Peyer's patch (tissue), 4 donors: Measurements from ENCODE around the gene AHI1. TPM values are rescaled to one million over a fixed set of nuclear protein-coding genes. Genes with fewer than 3 reads are reported as not detected.

Experiments
- DNase-seq, 3 donors: peaks; one replicate each; pipeline ENCODE4 v3.0.0-alpha.2; 2017 to 2019
- H3K27ac ChIP-seq, 4 donors: fragments of 200-600 bp; sonication (generic); one replicate each; pipeline ENCODE4 v1.5.1; 2016 to 2019
- H3K27me3 ChIP-seq, 2 donors: fragments of 200-600 bp; sonication (generic); one replicate each; pipeline ENCODE4 v1.5.1; 2019
- H3K36me3 ChIP-seq, 3 donors: fragments of 200-600 bp; sonication (generic); one replicate each; pipeline ENCODE4 v1.5.1; 2016 to 2019
- H3K4me1 ChIP-seq, 4 donors: fragments of 200-600 bp; sonication (generic); one replicate each; pipeline ENCODE4 v1.5.1; 2016 to 2019
- H3K4me3 ChIP-seq, 4 donors: fragments of 200-600 bp; sonication (generic); 1 replicate in 3 of 4; 2 replicates in 1 of 4; pipeline ENCODE4 v1.5.1; 2016 to 2019; ENCODE audit warnings: mild to moderate bottlenecking in 1 of 4
- H3K9me3 ChIP-seq, 4 donors: fragments of 200-600 bp; sonication (generic); one replicate each; pipeline ENCODE4 v1.5.1; 2016 to 2019; ENCODE audit warnings: mild to moderate bottlenecking in 1 of 4
- CTCF ChIP-seq, 6 experiments: fragments of 450-650 bp in 4 of 6; fragments of 200-600 bp in 2 of 6; sonication (generic) in 1 of 6; IDR thresholded peaks; one replicate each; pipeline ENCODE4 v1.5.1; 2017 to 2019; ENCODE audit warnings: antibody characterized with exemption in 6 of 6, mild to moderate bottlenecking in 3 of 6, moderate library complexity in 1 of 6
- POLR2A ChIP-seq, 2 donors: fragments of 450-650 bp; IDR thresholded peaks; one replicate each; pipeline ENCODE4 v1.5.1; 2017; ENCODE audit warnings: antibody characterized with exemption in 2 of 2, mild to moderate bottlenecking in 2 of 2, moderate library complexity in 2 of 2
- total RNA-seq, 4 donors: library from RNA; depleted of rRNA; stranded (reverse); fragments of >200 nt; gene quantifications; one replicate each; pipeline ENCODE4 v1.1.0, GENCODE V29; 2016

AHI1 gene
- total RNA-seq, 4 donors from 2014 or later = 4.4 to 141 (median 17.6) TPM

GRCh38 chr6:135244805-135245204 is 252.7 kb downstream of the AHI1 start:
- H3K27ac ChIP-seq = no peak overlapping the region
- no peaks in the 10 kb centered on the region for H3K9me3 ChIP-seq
- no peak for DNase-seq
- H3K4me1 ChIP-seq = no peaks in the 10 kb centered on the region
- no peaks in the 10 kb centered on the region for H3K36me3 ChIP-seq
- no peak for TF ChIP-seq POLR2A (IDR thresholded peaks at IDR 0.05)
- TF ChIP-seq CTCF (IDR thresholded peaks at IDR 0.05) = no peak
- no peak overlapping the region for H3K4me3 ChIP-seq
- H3K27me3 ChIP-seq = no peaks in the 10 kb centered on the region

- Histone ChIP-seq H3K36me3 (no peaks in the 10 kb centered on the region), H3K27ac (no peak overlapping the region), H3K4me1 (no peaks in the 10 kb centered on the region), H3K27me3 (no peaks in the 10 kb centered on the region), H3K4me3 (no peak overlapping the region), H3K9me3 (no peaks in the 10 kb centered on the region)
- DNase-seq = no peak
- TF ChIP-seq CTCF (IDR thresholded peaks at IDR 0.05) (no peak), POLR2A (IDR thresholded peaks at IDR 0.05) (no peak)
Observed at GRCh38 chr6:135243871-135244796, 253.4 kb downstream of the AHI1 start.

- no peaks in the 10 kb centered on the region for H3K36me3 ChIP-seq
- no peak overlapping the region for H3K4me3 ChIP-seq
- no peak overlapping the region for H3K27ac ChIP-seq
- H3K27me3 ChIP-seq = no peaks in the 10 kb centered on the region
- DNase-seq = no peak
- H3K9me3 ChIP-seq = no peaks in the 10 kb centered on the region
- TF ChIP-seq POLR2A (IDR thresholded peaks at IDR 0.05) = no peak
- no peak for TF ChIP-seq CTCF (IDR thresholded peaks at IDR 0.05)
- no peaks in the 10 kb centered on the region for H3K4me1 ChIP-seq
Observed at GRCh38 chr6:135240711-135241110, 256.8 kb downstream of the AHI1 start.

GRCh38 chr6:135236732-135237131 is 260.8 kb downstream of the AHI1 start:
- H3K4me3 ChIP-seq = no peak overlapping the region
- no peaks in the 10 kb centered on the region for H3K4me1 ChIP-seq
- no peak overlapping the region for H3K27ac ChIP-seq
- TF ChIP-seq POLR2A (IDR thresholded peaks at IDR 0.05) = no peak
- TF ChIP-seq CTCF (IDR thresholded peaks at IDR 0.05) = no peak
- no peaks in the 10 kb centered on the region for H3K9me3 ChIP-seq
- no peak for DNase-seq
- H3K36me3 ChIP-seq = no peaks in the 10 kb centered on the region
- no peaks in the 10 kb centered on the region for H3K27me3 ChIP-seq

GRCh38 chr6:135236319-135236718 is 261.2 kb downstream of the AHI1 start:
- H3K4me3 ChIP-seq = no peak overlapping the region
- H3K36me3 ChIP-seq = no peaks in the 10 kb centered on the region
- no peaks in the 10 kb centered on the region for H3K4me1 ChIP-seq
- no peak for DNase-seq
- H3K27me3 ChIP-seq = no peaks in the 10 kb centered on the region
- no peaks in the 10 kb centered on the region for H3K9me3 ChIP-seq
- TF ChIP-seq POLR2A (IDR thresholded peaks at IDR 0.05) (no peak), CTCF (IDR thresholded peaks at IDR 0.05) (no peak)
- no peak overlapping the region for H3K27ac ChIP-seq
